K562 (cell line): Measurements from ENCODE around the gene TBC1D25. TPM values are rescaled to one million over a fixed set of nuclear protein-coding genes. Genes with fewer than 3 reads are reported as not detected.

Source experiments
- ATAC-seq: fragments of 200-7000 bp; cut with Tn5 transposase; 3 replicates; pipeline ENCODE4 v1.9.1; 2020; ENCODE audit warnings: moderate library complexity
- BruUV-seq: library from RNA; stranded (reverse); fragments of 400-500 nt; replicated peaks from 2 replicates; lab custom pipeline; 2021; lab: Mats Ljungman, UMichigan
- CTCF ChIA-PET: fragments of 300-600 bp; formaldehyde crosslinking; extraction: SDS; loops from one replicate; lab custom pipeline; 2021; ENCODE audit warnings: low intra/inter-chr PET ratio; lab: Yijun Ruan, JAX
- POLR2A ChIA-PET: fragments of 300-600, 350-650 bp; sonication (Branson Sonifier 250); formaldehyde crosslinking; extraction: SDS; loops from one replicate; lab custom pipeline; 2021; ENCODE audit warnings: antibody characterized with exemption, inconsistent platforms; lab: Yijun Ruan, JAX
- DNase-seq, 4 experiments: peaks; one replicate each; pipeline versions ENCODE4 v3.0.0 to v3.0.0-alpha.2; 2011 to 2018; ENCODE audit warnings: low spot score in 3 of 4, mixed read lengths in 3 of 4; ENCODE audit errors: extremely low read depth in 1 of 4
- FAIRE-seq: peaks from 2 replicates; lab custom pipeline; 2011; peaks lifted over from hg19 to GRCh38; lab: Jason Lieb, UNC
- H2AFZ ChIP-seq: 2 replicates; pipeline ENCODE4 v1.6.0; 2011; ENCODE audit warnings: low read depth, low read length, control low read depth, inconsistent platforms
- H3K27ac ChIP-seq: fragments of 200-600 bp; 3 replicates; pipeline ENCODE4 v1.8.0; 2011; ENCODE audit warnings: low read depth, mild to moderate bottlenecking, control low read depth, inconsistent platforms, low read length, moderate library complexity, mixed read lengths; ENCODE audit errors: extremely low read depth
- H3K27me3 ChIP-seq, 2 experiments: fragments of 300-600 bp in 1 of 2; 2 replicates in 1 of 2; 3 replicates in 1 of 2; pipeline versions ENCODE4 v1.6.0 to v1.8.0; 2011; ENCODE audit warnings: inconsistent platforms in 2 of 2, low read length in 2 of 2, mild to moderate bottlenecking in 1 of 2, mixed read lengths in 1 of 2, moderate library complexity in 1 of 2; ENCODE audit not compliant: control insufficient read depth in 2 of 2, insufficient read depth in 2 of 2
- H3K36me3 ChIP-seq: fragments of 300-600 bp; 3 replicates; pipeline ENCODE4 v1.8.0; 2011; ENCODE audit warnings: mild to moderate bottlenecking, low read length, inconsistent platforms; ENCODE audit not compliant: control insufficient read depth, insufficient read depth
- H3K4me1 ChIP-seq, 2 experiments: fragments of 200-600 bp in 1 of 2; replicated peaks in 1 of 2; 2 replicates in 1 of 2; 3 replicates in 1 of 2; pipeline versions ENCODE4 v1.5.1 to v1.8.0; 2011; ENCODE audit warnings: inconsistent platforms in 2 of 2, low read length in 2 of 2, mild to moderate bottlenecking in 1 of 2, mixed read lengths in 1 of 2, moderate library complexity in 1 of 2; ENCODE audit not compliant: control insufficient read depth in 2 of 2, insufficient read depth in 2 of 2
- H3K4me2 ChIP-seq: 2 replicates; pipeline ENCODE4 v1.6.1; 2011; ENCODE audit warnings: low read length, control low read depth, inconsistent platforms, mixed read lengths; ENCODE audit not compliant: insufficient read depth
- H3K4me3 ChIP-seq: fragments of 200-600 bp; sonication (generic), shearing (Covaris generic); 2 replicates; pipeline ENCODE4 v1.5.1; 2016; ENCODE audit warnings: control low read depth, inconsistent platforms
- H3K79me2 ChIP-seq: fragments of 200-600 bp; 3 replicates; pipeline ENCODE4 v1.8.0; 2011; ENCODE audit warnings: low read length, inconsistent platforms; ENCODE audit not compliant: control insufficient read depth, insufficient read depth
- H3K9ac ChIP-seq, 2 experiments: 2 replicates each; pipeline versions ENCODE4 v1.6.0 to v1.6.1; 2011; ENCODE audit warnings: low read depth in 2 of 2, low read length in 2 of 2, control low read depth in 1 of 2, inconsistent platforms in 1 of 2, mild to moderate bottlenecking in 1 of 2, mixed read lengths in 1 of 2; ENCODE audit not compliant: insufficient read depth in 1 of 2
- H3K9me1 ChIP-seq: one replicate; pipeline ENCODE4 v1.6.0; 2011; ENCODE audit warnings: inconsistent platforms, mild to moderate bottlenecking, low read length, moderate library complexity; ENCODE audit not compliant: control insufficient read depth, insufficient read depth
- H3K9me3 ChIP-seq: replicated peaks from 2 replicates; pipeline ENCODE4 v1.5.1; 2011; ENCODE audit warnings: low read depth, low read length, inconsistent platforms; ENCODE audit not compliant: control insufficient read depth, insufficient read depth
- H4K20me1 ChIP-seq: replicated peaks from 2 replicates; pipeline ENCODE4 v1.6.1; 2011; ENCODE audit warnings: low read length, inconsistent platforms, mixed read lengths; ENCODE audit not compliant: control insufficient read depth, insufficient read depth
- BCL6 ChIP-seq: fragments of 250-450 bp; sonication (Bioruptor Pico); IDR thresholded peaks from 2 replicates; pipeline ENCODE4 v1.4.0; 2020
- CBX1 ChIP-seq: sonication (generic); IDR thresholded peaks from 2 replicates; pipeline ENCODE4 v1.6.1; 2016; ENCODE audit warnings: antibody characterized with exemption, low read depth, mild to moderate bottlenecking
- IFI16 ChIP-seq: fragments of 250-450 bp; sonication (Bioruptor Pico); IDR thresholded peaks from 2 replicates; pipeline ENCODE4 v2.1.2; 2022; ENCODE audit warnings: mild to moderate bottlenecking, inconsistent platforms
- KDM1A ChIP-seq, 2 experiments: fragments of 450-650 bp; IDR thresholded peaks; 2 replicates each; pipeline ENCODE4 v1.6.1; 2016; ENCODE audit warnings: mild to moderate bottlenecking in 2 of 2
- PURB ChIP-seq: sonication (generic); formaldehyde crosslinking; IDR thresholded peaks from 2 replicates; pipeline ENCODE4 v1.9.0; 2021; ENCODE audit warnings: low read depth, mild to moderate bottlenecking, missing genetic modification reagents
- RNF2 ChIP-seq: sonication (generic); IDR thresholded peaks from 2 replicates; pipeline ENCODE4 v1.6.1; 2016
- SMARCC2 ChIP-seq: fragments of 450-650 bp; IDR thresholded peaks from 2 replicates; pipeline ENCODE4 v1.6.1; 2017; ENCODE audit warnings: antibody characterized with exemption, moderate library complexity, mild to moderate bottlenecking, low read depth
- SMARCE1 ChIP-seq: fragments of 450-650 bp; IDR thresholded peaks from 2 replicates; pipeline ENCODE4 v1.7.1; 2016; ENCODE audit warnings: mild to moderate bottlenecking
- STAT5B ChIP-seq: fragments of 250-450 bp; sonication (Bioruptor Pico); IDR thresholded peaks from 2 replicates; pipeline ENCODE4 v1.8.0; 2021; ENCODE audit warnings: mild to moderate bottlenecking, inconsistent platforms
- TAF1 ChIP-seq: IDR thresholded peaks from 2 replicates; pipeline ENCODE4 v1.6.1; 2011; ENCODE audit warnings: mild to moderate bottlenecking, low read length, moderate library complexity; ENCODE audit not compliant: insufficient read depth, control insufficient read depth, severe bottlenecking; ENCODE audit errors: extremely low read depth
- TBL1XR1 ChIP-seq, 2 experiments: IDR thresholded peaks; 2 replicates each; pipeline ENCODE4 v1.6.1; 2012; ENCODE audit warnings: improper control_type of control experiment in 2 of 2, low read length in 2 of 2, mild to moderate bottlenecking in 1 of 2
- TRIM28 ChIP-seq: fragments of 450-650 bp; IDR thresholded peaks from 2 replicates; pipeline ENCODE4 v1.6.1; 2017
- ZNF253 ChIP-seq: fragments of 250-450 bp; sonication (Bioruptor Pico); conservative IDR thresholded peaks from 2 replicates; pipeline ENCODE4 v1.6.1; 2021; ENCODE audit warnings: mild to moderate bottlenecking
- ZNF354B ChIP-seq: fragments of 250-450 bp; sonication (Bioruptor Pico); IDR thresholded peaks from 2 replicates; pipeline ENCODE4 v1.4.0; 2020
- ZNF57 ChIP-seq: fragments of 450-650 bp; formaldehyde crosslinking; IDR thresholded peaks from 2 replicates; pipeline ENCODE4 v1.4.0; 2020; ENCODE audit warnings: mild to moderate bottlenecking, moderate library complexity
- WGBS: fragments of 100-300 bp; shearing (Covaris generic); methylation state at CpG from one replicate; pipeline ENCODE4 v1.1.6; 2016; ENCODE audit warnings: low coverage, mixed read lengths; ENCODE audit not compliant: insufficient coverage; ENCODE audit errors: missing lambda C conversion rate; 5-methylcytosine and 5-hydroxymethylcytosine counted together
- in situ Hi-C: fragments of 300-500 bp; cut with MboI; formaldehyde crosslinking; loops from 4 replicates; pipeline ENCODE4 v1.15.0; 2018; ENCODE audit warnings: inconsistent platforms, mixed read lengths
- intact Hi-C: fragments of 100-400 bp; cut with micrococcal nuclease; formaldehyde crosslinking; loops from 2 replicates; pipeline ENCODE4 v1.14.2; 2022
- polyA plus RNA-seq, 8 experiments: library from polyadenylated mRNA; depleted of rRNA in 4 of 8; stranded (reverse) in 5 of 8; unstranded in 3 of 8; fragments of >200 nt; fragmentation: Nextera tagmentation in 2 of 8; fragmentation: Illumina TruSeq in 1 of 8; extraction: Ambion mirVana in 2 of 8; extraction: Trizol in 1 of 8; gene quantifications; 2 replicates each; pipeline versions ENCODE4 v1.2.1 to v1.2.3, GENCODE V29; 2011 to 2014; ENCODE audit warnings: inconsistent platforms in 1 of 8, missing spikeins in 1 of 8
- total RNA-seq, 7 experiments: library from RNA; depleted of rRNA in 6 of 7; stranded (reverse); fragments of >200 nt in 6 of 7; fragmentation: Illumina TruSeq in 2 of 7; extraction: Trizol in 2 of 7; gene quantifications; 2 replicates each; pipeline versions ENCODE4 v1.2.1 to v1.2.3, GENCODE V29; 2011 to 2021; ENCODE audit warnings: low replicate concordance in 1 of 7
- TF ChIP-seq, protein P1 (sequence below): fragments of 250-450 bp; sonication (Bioruptor Pico); IDR thresholded peaks from 2 replicates; pipeline ENCODE4 v1.8.0; 2022; ENCODE audit warnings: moderate library complexity, mild to moderate bottlenecking, inconsistent platforms
- TF ChIP-seq, protein P2 (sequence below): fragments of 450-650 bp; IDR thresholded peaks from 2 replicates; pipeline ENCODE4 v1.6.1; 2017; ENCODE audit warnings: antibody characterized with exemption, mild to moderate bottlenecking

Gene TBC1D25
- total and polyA plus RNA-seq, 9 of the 15 experiments (the other 6 are each of a cell fraction or from before 2014, with no cell fraction given): 0.62 to 10.6 (median 3.9) TPM

DNA sequence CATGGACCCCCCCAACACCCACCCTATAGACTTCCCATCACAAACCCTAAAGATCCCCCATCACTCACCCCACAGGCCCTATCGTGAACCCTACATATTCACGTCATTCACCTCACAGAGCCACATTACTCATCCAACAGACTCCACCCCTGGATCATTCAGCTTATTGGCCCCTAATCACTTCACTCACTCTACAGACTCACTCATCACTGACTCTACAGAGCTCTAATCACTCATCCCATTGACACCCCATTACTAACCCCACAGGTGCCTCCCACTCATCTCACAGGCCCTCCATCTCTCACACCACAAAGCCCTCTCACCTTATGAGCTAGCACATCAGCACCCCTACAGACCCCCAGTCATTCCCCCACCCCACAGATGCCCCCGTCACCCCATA lies 6.3 kb upstream of the TBC1D25 start (continued):
- no peak for TF ChIP-seq STAT5B (CRISPR knock-in tag)
- TF ChIP-seq ZNF253 (CRISPR knock-in tag): no peak
- TF ChIP-seq, protein P1, sequence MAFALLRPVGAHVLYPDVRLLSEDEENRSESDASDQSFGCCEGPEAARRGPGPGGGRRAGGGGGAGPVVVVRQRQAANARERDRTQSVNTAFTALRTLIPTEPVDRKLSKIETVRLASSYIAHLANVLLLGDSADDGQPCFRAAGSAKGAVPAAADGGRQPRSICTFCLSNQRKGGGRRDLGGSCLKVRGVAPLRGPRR (CRISPR knock-in tag): no peak
- TF ChIP-seq PURB: no peak
- TF ChIP-seq BCL6: no peak
- TF ChIP-seq ZNF354B (CRISPR knock-in tag): no peak
- TF ChIP-seq IFI16: no peak

DNA sequence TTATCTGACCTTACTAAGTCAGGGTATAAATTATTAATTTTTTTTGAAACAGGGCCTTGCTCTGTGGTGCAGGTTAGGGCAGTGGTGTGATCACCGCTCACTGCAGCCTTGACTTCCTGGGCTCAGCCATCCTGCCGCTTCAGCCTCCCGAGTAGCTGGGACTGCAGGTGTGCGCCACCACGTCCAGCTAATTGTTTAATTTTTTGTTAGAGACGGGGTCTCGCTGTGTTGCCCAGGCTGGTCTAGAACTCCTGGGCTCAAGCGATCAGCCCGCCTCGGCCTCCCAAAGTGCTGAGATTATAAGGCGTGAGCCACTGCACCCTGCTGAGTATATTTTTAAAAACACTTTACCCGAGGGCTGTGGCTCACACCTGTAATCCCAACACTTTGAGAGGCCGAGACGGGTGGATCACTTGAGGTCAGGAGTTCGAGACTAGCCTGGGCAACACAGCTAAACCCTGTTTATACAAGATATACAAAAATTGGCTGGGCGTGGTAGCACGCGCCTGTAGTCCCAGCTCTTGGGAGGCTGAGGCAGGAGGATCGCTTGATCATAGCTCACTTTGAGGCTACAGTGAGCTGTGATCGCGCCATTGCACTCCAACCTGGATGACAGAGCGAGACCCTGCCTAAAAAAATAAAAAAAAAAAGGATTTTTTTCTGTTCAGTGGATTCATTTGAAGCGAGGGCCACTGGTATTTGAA lies 721 bp upstream of the TBC1D25 start:
- CTCF ChIA-PET: no interaction called here
- peak overlapping the region; percentile 94 for H3K27ac ChIP-seq
- H3K4me1 ChIP-seq: peaks cover 9 to 19% of the 10 kb centered on the region in 2 experiments; a peak in 4 of 5 replicates
- in situ Hi-C loops: no loop called here
- H3K9me1 ChIP-seq: no peaks in the 10 kb centered on the region
- H3K79me2 ChIP-seq: peaks cover 17% of the 10 kb centered on the region
- intact Hi-C loops: no loop called here
- no peaks in the 10 kb centered on the region for H3K27me3 ChIP-seq
- no TSS peak for BruUV-seq
- H3K36me3 ChIP-seq: peaks cover 12% of the 10 kb centered on the region; the same call in 2 of the 3 replicates
- no peaks in the 10 kb centered on the region for H4K20me1 ChIP-seq
- ATAC-seq (no peak), DNase-seq (no peak), FAIRE-seq (no peak)
- POLR2A ChIA-PET: interaction anchor here (1.3 to 2.3 kb wide), 5 partner anchors 8 to 53 kb away, joined by 6 to 12 read pairs (median 10); partner anchors contain the start of genes EBP and RBM3
- no peaks in the 10 kb centered on the region for H3K9me3 ChIP-seq
- peak overlapping the region; percentile 18 to 58; a peak in 3 of 4 replicates for H3K9ac ChIP-seq
- H2AFZ ChIP-seq: peak overlapping the region; percentile 96
- WGBS: 56% methylated on average over 21 of the region's 23 CpGs
- H3K4me3 ChIP-seq: peak overlapping the region; percentile 66; the same call in 1 of the 2 replicates
- peak overlapping the region; percentile 35; the same call in 1 of the 2 replicates for H3K4me2 ChIP-seq
- TF ChIP-seq ZNF57 (CRISPR knock-in tag) (no peak), KDM1A (IDR thresholded peaks at IDR 0.05) (0 out of 4 replicates have a peak, but pooled peaks of 1 of the 2 experiments have one; percentile 27), SMARCC2 (no peak), RNF2 (no peak), TRIM28 (no peak), TBL1XR1 (IDR thresholded peaks at IDR 0.05; ENCODE audit: low read length in 2 of 2) (no peak), CBX1 (0 out of 2 replicates have a peak, but pooled peaks have one; percentile 22), SMARCE1 (0 out of 2 replicates have a peak, but pooled peaks have one; percentile 24), TAF1 (peak; percentile 12)
- TF ChIP-seq, protein P2, sequence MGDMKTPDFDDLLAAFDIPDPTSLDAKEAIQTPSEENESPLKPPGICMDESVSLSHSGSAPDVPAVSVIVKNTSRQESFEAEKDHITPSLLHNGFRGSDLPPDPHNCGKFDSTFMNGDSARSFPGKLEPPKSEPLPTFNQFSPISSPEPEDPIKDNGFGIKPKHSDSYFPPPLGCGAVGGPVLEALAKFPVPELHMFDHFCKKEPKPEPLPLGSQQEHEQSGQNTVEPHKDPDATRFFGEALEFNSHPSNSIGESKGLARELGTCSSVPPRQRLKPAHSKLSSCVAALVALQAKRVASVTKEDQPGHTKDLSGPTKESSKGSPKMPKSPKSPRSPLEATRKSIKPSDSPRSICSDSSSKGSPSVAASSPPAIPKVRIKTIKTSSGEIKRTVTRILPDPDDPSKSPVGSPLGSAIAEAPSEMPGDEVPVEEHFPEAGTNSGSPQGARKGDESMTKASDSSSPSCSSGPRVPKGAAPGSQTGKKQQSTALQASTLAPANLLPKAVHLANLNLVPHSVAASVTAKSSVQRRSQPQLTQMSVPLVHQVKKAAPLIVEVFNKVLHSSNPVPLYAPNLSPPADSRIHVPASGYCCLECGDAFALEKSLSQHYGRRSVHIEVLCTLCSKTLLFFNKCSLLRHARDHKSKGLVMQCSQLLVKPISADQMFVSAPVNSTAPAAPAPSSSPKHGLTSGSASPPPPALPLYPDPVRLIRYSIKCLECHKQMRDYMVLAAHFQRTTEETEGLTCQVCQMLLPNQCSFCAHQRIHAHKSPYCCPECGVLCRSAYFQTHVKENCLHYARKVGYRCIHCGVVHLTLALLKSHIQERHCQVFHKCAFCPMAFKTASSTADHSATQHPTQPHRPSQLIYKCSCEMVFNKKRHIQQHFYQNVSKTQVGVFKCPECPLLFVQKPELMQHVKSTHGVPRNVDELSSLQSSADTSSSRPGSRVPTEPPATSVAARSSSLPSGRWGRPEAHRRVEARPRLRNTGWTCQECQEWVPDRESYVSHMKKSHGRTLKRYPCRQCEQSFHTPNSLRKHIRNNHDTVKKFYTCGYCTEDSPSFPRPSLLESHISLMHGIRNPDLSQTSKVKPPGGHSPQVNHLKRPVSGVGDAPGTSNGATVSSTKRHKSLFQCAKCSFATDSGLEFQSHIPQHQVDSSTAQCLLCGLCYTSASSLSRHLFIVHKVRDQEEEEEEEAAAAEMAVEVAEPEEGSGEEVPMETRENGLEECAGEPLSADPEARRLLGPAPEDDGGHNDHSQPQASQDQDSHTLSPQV: peak; percentile 56; the same call in 1 of the 2 replicates
